ENCODE measurements around the gene UBALD2. TPM values are rescaled to one million over a fixed set of nuclear protein-coding genes. Genes with fewer than 3 reads are reported as not detected.
A peak's percentile ranks its signal among the peaks of the same experiment; 100 is the strongest.
"Not testable (repeated sequence)": the region's sequence is repeated elsewhere in the genome, so short reads cannot be mapped to it uniquely, and the experiment has no call there.

The UBALD2 gene
- polyA plus RNA-seq, 3 donors = 34.5 to 47.6 (median 47.3) TPM

DNA sequence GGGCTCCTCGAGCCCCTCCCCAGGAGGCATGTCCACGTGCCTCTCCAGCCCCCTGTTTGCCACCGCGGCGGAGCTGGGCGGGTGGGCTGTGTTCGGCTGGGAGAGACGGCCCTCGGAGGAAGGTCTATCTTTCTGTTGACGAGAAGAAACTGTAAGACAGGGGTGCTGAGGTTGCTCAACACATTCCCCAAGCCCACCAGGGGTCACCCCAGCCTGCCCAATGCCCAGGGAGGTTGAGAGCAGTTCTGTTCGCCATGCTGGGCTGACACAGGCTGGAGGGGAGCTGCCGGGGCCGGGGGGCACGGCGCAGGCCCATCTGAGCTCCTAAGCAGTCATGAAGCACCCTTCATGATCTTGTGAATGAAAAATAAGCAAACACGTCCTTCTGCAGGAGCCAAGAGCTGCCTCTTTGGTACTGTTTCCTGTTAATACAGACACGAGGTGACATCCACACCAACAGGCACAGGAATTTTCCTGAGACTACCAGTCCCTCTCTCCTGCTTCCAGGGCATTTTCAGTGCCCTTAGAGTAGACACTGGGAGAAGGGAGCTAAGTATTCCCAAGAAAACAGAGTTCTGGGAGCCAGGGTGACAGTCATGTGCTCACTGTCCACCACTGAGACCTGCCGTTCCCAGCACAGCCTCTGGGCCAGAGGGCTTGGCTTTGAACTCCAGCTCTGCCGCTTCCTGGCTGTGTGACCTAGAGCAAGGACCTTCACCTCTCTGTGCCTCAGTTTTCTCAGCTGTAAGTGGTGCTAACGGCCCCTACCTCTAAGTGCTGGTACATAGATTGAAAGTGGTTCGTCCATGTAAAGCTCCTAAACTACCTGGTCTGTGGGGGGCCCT lies 9.2 kb downstream of the UBALD2 start:
- DNase-seq = no peak

DNA sequence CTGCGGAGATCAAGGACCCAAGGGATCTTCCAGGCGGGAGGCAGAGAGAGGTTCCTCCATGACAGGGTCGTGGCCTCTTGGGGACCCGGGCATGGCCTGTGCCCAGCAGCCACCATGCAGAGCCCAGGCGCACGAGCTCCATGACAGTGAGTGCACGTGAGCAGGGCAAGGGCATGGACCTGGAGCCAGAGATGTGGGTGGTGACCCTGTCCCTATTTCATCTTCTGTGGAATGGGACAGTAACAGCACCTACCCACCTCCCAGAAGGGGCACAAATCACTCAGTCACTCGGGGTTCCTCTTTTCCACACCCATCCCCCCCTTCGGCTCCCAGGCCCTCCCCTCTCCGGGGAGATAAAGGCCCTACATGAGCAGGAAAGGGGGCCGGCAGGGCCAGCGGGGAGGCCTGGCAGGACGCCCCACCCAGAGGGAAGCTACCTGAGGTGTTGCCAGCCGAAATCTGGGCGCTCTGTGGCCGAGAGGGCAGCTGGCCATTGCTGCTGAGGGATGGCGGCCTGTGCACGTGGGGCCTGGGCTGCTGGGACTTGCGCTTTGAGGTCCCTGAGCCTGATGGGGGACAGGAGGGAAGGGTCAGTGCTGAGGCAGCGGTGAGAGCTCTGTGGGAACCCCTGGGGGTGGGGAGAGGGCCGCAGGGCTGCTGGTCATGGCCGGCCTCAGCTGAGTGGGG lies 10.4 kb downstream of the UBALD2 start:
- no peak for DNase-seq

DNA sequence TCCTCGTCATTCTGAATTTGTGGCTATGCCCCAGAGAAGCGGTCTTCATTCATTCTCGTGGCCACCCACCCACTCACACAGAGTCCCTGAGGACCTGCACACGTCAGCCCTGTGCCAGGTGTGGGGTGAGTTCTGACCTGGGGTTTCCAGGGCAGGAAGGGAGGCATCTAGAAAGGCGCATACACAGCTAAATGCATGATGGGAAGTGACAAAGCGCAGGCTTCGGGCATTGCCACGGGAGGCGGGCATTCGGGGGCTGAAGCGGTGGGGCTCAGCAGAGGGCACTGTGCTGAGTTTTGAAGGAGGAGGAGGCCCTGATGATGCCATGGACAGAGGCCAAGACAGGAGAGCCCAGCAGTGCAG lies 10.9 kb downstream of the UBALD2 start:
- no peak for DNase-seq

DNA sequence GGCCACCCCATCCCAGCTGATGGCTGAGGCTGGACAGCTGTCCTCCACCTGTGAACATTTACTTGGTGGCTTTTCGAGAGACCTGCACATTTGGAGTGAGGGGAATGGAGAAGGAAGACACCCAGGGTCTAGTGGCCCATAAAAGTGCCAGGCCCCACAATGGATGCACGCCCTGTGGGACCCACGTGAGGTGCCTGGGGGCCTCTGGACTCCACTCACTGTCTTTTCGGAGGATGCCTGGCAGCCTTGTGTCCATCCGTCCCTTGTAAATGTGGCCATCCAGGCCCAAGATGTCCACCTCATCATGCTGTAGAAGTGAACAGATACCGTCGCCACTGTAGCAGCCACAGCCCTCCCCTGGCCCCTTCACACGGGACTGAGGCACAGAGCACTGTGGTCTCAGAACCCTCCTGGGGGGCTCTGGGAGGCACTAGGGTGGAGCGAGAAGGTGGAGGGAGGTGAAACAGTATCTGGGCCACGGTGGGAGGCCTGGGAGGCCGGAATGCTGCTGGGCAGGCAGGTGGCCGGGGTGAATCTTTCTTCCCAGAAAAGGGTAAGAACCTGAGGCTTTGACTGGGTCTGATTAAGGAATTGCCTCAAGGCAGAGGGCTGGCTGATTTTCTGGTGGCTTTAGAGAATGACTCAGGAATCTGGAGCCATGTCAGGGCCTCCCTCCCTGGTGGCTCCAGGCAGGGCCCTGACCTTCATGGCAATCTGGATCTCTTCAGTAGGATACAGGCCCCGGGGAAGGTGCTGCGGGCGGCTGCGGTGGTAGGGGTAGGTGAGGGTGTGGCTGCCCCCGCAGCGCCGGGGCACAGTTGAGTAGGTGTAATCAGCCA lies 11.5 kb downstream of the UBALD2 start:
- DNase-seq = no peak

DNA sequence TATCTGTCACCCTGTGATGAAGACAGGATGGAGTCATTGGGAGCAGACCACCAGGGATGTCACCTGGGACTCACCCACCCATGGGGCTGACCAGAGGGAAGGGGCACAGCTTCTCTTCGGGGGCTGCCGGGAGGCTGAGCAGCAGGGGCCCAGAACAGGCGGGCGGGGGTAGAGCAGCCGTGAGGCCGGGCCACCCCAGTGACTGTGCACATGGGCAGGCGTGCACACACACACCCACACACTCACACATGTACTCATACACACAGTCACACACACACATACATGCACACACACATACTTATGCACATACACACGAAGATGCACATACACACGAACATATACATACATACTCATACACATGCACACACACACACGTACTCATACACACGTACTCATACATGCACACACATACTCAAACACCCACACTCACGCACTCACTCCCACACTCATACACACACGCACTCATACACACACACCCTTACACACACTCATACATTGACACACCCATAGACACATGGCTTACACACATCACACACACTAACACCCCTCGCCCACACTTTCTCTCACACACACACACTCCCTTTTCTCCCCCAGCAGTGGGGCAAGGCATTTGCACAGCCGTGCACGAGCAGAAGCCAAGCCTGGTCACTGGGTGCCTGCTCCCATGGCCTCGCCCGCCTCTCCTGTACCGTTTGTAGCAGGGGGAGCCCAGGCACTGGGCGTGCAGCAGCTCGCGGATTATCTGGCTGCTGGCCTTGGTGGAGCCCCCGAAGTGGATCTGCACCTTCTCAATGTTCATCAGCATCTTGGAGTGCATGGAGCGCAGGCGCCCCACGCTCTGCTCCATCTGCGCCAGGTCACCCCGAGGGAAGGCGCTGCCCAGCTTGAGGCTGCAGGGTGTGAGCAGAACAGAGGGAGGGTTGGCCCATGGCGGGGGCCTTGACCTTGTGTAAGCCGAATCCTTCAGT lies 12.4 kb downstream of the UBALD2 start:
- DNase-seq = no peak

DNA sequence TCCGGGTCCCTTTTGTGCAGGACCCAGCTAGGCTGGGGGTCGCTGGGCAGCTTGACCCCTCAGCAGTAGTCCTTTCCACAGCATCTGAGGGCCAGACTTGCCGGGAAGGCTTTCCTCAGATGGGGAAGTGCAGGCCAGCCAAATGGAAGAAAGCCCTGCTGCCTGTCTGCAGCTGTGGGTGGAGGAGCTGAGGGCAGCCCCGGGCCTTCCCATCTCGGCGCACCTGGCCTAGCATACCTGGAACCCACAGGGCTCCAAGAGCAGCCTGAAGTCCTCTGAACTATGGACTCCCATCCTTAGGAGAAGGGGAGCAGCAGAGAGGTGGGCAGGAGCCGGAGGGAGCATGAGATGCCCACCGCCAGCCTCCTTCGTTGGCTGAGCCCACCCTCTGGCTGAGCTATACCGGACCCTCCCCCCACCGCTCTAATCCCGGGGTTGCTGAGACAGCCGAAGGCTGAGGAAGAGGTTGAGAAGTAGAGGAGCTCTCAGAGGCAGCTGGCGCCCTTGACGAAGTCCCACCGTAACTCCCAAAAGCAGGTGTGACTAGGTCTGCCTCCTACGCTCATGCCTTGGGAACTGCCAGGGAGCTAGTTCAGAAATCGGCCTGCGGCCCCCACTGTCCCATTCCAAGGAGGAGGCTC lies 13.2 kb downstream of the UBALD2 start:
- no peak for DNase-seq

DNA sequence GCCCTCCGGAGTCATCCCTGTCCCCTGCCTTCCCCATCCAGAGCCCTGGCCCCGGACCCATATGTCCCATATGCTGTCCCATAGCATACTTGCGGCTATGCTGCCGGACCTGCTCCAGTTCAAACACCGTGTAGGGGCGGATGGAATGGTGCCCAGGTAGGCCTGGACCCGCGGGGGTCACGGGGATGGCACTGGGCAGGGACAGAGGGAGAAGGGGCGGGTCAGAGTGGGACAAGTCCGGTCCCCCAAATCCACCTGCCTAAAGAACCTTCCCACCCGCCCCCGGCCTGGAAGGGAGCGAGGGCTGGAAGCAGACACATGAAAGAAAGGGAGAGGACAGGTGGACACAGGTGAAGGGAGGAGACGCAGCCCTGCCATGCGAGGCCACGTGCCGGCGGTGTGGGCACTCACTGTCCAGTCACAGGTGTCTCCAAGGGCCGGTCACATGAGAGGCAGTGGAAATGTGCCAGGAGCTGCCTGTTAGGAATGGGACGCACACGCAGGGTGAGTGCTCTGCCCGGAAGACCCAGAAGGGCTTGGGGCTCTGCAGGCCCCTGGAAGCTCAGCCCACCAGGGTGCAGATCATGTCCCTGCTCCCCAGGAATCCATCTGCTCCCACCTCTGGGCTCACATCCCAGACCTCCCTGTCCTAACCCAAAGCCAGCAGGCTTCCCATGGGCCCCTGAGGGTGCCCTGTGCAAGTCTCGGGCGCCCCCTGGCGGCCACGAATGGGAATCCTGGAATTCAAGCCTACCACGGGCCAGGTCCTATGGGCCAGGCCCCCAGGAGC lies 14.0 kb downstream of the UBALD2 start:
- peak; percentile 76 for DNase-seq

DNA sequence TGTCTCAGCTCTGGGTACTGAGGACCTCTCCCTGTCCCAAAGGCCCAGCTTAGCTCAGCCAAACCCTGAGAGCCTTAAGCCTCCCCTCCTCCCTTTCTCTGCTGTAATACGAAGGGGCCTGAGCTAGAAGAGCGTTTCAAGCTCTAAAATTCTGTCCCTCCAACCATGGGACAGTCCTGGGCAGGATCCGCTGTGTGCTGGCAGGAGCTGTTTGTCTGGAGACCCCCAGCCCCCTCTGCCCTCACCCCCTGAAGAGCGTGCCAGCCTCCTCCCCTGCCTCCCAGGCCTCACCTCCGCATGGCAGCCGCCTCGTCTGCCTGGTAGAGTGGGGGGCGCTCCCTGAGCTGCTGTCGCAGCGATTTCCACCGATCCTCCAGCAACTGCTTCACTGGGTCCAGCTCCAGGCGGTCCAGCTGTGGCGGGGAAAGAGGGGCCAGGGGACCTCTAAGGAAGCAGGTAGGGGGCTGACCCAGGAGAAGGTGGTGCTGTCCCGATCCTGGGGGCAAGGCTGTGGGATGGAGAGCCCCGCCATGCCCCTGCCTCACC lies 14.7 kb downstream of the UBALD2 start:
- no peak for DNase-seq

DNA sequence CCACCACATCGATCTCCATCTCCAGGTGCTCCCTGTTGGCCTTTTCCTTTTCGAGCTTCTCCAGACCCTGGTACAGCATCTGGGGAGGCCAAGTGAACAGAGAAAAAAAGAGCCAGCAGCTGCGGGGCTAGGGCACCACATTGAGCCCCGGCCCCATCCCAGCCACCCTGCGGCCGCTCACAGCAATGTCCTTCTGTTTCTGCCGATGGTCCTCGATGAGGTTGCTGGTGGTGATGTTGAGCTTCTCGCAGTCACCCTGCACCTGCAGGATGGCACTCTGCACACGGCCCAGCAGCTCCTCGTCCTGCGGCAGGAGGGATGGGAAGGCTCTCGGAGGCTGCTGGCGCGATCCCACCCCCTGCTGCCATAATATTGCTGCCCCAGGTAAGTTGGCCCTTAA lies 15.5 kb downstream of the UBALD2 start:
- DNase-seq = no peak

DNA sequence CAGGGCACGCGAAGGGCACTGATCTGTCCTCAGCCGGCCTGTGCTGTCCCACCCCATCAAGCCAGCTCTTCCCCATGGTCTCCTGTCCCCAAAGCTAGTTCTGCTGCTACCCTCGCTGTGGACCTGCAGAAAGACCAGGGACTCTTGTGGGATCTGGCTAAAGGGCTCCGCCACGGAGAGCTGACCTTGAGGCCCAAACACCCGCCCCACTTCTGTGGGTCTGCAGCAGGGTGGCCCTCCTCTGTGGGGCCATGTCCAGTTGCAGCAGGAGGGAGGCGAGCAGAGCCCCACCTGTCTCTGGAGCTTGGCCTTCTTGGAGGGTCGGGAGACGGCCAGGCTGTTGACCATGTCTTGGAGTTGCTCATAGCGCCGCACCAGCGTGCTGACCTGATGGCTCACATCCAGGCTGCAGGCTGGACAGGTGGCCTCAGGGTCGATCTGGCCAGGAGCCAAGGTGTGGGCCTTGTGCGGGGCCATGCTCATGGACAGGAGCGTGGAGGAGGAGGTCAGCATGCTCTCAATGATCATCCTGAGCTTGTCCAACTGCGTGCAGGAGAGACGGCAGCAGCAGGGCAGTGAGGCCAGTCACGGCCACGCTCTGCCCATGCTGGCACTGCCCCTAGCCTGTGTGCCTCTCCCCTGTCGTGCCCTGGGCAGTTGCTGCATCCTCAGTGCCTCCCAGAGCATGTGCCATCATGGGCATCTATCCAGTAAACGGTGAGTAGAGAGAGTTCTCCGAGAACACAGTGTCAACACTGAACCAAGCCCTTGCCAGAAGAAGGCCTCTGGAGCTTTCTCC lies 16.6 kb downstream of the UBALD2 start:
- no peak for DNase-seq

DNA sequence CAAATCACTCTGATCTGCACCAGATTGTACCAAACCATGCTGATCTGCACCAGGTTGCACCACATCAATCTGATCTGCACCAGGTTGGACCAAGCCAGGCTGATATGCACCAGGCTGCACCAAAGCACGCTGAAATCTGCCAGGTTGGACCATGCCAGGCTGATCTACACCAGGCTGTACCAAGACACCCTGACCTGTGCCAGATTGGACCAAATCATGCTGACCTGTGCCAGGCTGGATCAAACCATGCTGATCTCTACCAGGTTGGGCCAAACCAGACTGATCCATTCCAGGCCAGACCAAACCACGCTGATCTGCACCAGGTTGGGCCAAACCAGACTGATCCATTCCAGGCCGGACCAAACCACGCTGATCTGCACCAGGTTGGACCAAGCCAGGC lies 27.4 kb downstream of the UBALD2 start:
- no peak for DNase-seq

DNA sequence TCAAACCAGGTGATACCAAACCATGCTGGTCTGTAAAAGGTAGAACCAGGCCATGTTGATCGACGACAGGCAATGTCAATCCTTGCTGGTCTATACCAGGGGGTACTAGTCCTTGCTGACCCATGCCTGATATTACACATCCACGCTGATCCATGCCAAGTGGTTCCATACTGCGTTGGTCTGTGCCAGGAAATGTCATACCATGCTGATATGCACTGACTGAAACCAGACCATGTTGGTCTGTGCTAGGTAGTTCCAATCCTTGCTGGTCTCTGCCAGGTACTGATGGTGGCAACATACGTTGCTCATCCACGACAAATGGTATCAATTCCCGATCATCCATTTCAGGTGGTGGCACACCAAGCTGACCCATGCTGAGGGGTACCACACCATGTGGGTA lies 28.0 kb downstream of the UBALD2 start:
- no peak for DNase-seq

DNA sequence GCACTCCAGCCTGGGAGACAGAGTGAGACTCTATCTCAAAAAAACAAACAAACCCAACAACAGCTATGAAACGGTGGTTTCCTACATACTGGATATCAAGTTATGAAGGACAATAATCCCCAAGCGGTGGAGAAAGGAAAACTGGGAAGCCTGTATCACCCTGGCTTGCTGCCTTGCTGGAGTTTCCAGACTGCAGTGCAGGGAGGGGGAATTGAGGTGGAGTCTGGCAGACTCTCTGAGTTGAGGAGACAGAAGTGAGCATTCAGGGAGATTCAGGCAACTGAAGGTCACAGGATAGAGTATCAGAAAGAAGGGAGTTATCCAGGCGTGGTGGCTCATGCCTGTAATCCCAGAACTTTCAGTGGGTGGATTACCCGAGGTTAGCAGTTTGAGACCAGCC lies 31.0 kb downstream of the UBALD2 start:
- no peak for DNase-seq

DNA sequence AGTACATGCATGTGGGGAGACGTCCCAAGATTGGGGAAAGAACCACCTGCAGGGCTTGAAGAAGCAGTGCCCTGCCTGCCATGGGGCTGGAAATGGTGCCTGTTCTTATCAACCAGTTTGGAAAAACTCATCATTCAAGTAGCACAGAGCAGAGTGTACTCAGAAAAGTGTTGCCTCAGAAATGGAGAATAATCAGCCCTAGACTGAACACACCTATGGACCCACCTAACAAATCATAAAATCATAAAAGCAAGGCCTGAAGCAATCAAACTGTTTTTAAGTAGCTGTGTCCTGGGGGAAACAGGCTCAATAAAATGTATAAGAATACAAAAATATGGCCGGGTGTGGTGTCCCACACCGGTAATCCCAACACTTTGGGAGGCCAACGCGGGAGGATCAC lies 31.7 kb downstream of the UBALD2 start:
- DNase-seq = no peak

DNA sequence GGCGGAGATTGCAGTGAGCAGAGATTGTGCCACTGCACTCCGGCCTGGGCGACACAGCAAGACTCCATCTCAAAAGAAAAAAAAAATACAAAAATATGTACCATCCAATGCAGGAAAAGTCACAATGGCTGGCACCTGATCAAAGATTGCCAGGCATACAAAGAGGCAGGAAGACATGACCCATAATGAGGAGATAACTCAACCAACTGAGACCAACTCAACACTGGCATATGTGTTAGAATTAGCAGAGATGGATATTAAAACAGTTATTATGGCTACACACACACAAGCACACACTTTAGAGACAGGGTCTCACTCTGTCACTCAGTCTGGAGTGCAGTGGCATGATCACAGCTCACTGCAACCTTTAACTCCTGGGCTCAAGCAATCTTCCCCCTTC lies 32.3 kb downstream of the UBALD2 start:
- DNase-seq = no peak

DNA sequence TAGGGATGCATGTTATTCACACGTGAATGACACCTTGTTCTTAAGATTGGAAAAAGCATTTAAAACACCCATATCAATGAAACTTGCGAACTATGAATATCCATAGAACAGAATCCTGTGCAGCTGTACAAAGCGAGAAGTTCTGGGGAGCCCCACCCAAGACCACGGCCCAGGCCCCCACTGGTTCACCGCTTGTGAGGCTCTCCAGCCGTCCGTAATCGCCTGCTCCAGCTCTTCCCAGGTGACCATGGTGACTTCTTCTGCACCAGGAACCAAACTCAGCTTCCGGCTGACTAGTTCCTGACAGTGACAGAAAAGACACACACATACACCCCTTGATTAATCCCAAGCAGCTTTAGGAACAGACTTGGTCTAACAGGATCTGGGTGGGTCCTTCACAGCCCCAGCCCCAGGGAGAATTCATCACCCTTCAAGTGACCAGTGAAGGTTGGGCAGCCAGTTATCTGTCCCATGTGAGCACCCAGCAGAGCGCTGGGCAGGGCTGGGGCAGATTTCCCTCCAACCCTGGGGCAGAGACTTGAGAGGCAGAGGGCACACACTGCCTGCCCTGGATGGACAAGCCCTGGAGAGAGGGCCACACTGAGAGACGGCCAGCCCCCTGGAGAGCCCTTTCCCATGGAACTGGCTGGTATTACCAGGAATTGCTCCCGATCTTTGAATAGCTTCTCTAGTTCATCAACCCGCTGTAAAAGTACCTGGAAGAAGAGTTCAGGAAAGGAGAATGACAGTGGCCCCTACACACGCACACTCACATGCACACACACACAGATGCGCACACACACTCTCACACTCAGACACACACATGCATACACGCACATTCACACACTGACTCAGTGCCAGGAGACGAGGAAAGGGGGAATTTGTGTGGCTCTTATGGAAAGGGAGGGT lies 39.3 kb downstream of the UBALD2 start:
- DNase-seq = no peak

DNA sequence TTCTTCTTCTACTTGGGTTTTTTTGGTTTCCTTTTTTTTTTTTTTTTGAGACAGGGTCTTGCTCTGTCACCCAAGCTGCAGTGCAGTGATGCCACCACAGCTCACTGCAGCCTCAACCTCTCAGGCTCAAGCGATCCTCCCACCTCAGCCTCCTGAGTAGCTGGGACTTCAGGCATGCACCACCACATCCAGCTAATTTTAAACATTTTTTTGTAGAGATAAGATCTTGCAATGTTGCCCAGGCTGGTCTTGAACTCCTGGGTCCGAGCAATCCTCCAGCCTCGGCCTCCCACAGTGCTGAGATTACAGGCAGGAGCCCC lies 39.9 kb downstream of the UBALD2 start:
- not testable (repeated sequence) for DNase-seq

Data from renal pelvis (tissue), 4 donors.